ENCODE results near the gene NEUROD2.

DNA sequence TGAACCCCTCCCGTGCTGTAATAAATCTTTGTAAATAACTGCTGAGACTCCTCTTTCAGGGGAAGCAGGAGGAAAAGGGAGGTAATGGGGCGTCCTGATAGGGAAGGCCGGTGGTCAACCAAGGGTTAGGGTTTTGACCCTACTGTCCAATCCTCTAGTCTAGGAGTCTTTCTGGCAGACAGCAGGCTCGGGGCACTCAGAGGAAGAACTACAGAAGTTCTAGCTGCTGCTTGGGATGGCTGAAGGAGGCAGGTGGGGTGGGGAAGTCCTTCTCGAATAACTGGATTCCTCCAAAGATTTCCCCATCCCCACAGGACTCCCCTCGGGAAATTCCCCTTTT is 28.8 kb upstream of the NEUROD2 start:
- TF ChIP-seq, protein P1, sequence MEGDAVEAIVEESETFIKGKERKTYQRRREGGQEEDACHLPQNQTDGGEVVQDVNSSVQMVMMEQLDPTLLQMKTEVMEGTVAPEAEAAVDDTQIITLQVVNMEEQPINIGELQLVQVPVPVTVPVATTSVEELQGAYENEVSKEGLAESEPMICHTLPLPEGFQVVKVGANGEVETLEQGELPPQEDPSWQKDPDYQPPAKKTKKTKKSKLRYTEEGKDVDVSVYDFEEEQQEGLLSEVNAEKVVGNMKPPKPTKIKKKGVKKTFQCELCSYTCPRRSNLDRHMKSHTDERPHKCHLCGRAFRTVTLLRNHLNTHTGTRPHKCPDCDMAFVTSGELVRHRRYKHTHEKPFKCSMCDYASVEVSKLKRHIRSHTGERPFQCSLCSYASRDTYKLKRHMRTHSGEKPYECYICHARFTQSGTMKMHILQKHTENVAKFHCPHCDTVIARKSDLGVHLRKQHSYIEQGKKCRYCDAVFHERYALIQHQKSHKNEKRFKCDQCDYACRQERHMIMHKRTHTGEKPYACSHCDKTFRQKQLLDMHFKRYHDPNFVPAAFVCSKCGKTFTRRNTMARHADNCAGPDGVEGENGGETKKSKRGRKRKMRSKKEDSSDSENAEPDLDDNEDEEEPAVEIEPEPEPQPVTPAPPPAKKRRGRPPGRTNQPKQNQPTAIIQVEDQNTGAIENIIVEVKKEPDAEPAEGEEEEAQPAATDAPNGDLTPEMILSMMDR (IDR thresholded peaks at IDR 0.05; ENCODE audit: low read depth, low read length) = no peak
- TF ChIP-seq POLR2A (IDR thresholded peaks at IDR 0.05; ENCODE audit: extremely low read depth, insufficient read length) = no peak

All from NB4 (cell line).